Naive thymus-derived CD4-positive, alpha-beta T cell (primary cell): Measurements from ENCODE around the gene PADI2. TPM values are rescaled to one million over a fixed set of nuclear protein-coding genes. Genes with fewer than 3 reads are reported as not detected.
"Not testable (repeated sequence)": the region's sequence is repeated elsewhere in the genome, so short reads cannot be mapped to it uniquely, and the experiment has no call there.

ENCODE experiments used
- ATAC-seq: fragments of 150-1000 bp; cut with Tn5 transposase; 2 replicates; pipeline ENCODE4 v1.10.0; 2021; ENCODE audit warnings: mild to moderate bottlenecking, moderate library complexity
- CTCF ChIA-PET: fragments of 350-600 bp; sonication (Branson Sonifier 250); formaldehyde crosslinking; loops from one replicate; lab custom pipeline; 2021; ENCODE audit warnings: antibody characterized with exemption; lab: Charles Lee
- POLR2A ChIA-PET: fragments of 350-600 bp; sonication (Branson Sonifier 250); formaldehyde crosslinking; loops from one replicate; lab custom pipeline; 2021; ENCODE audit warnings: antibody characterized with exemption, inconsistent platforms; lab: Charles Lee
- DNase-seq, 9 donors: peaks; one replicate each; pipeline versions ENCODE4 v3.0.0 to v3.0.0-alpha.2; 2020 to 2022; ENCODE audit warnings: mixed read lengths in 1 of 9
- H3K27ac ChIP-seq: one replicate; pipeline ENCODE4 v1.7.0; 2013; ENCODE audit warnings: mild to moderate bottlenecking, low read depth, low read length, moderate library complexity
- H3K27me3 ChIP-seq, 2 donors: one replicate each; pipeline ENCODE4 v1.7.0; 2013; ENCODE audit warnings: low read length in 2 of 2, mild to moderate bottlenecking in 2 of 2, moderate library complexity in 2 of 2; ENCODE audit not compliant: control insufficient read depth in 2 of 2, insufficient read depth in 2 of 2
- H3K36me3 ChIP-seq, 3 experiments: 1 replicate in 2 of 3; 2 replicates in 1 of 3; pipeline ENCODE4 v1.7.0; 2013; ENCODE audit warnings: low read length in 3 of 3, mild to moderate bottlenecking in 3 of 3, moderate library complexity in 1 of 3; ENCODE audit not compliant: insufficient read depth in 3 of 3, control insufficient read depth in 2 of 3
- H3K4me1 ChIP-seq, 2 donors: one replicate each; pipeline ENCODE4 v1.7.0; 2013; ENCODE audit warnings: low read length in 2 of 2, mild to moderate bottlenecking in 2 of 2, moderate library complexity in 1 of 2; ENCODE audit not compliant: control insufficient read depth in 2 of 2, insufficient read depth in 2 of 2
- H3K4me3 ChIP-seq: 2 replicates; pipeline ENCODE4 v1.7.0; 2013; ENCODE audit warnings: mild to moderate bottlenecking, low read length
- H3K9me3 ChIP-seq, 3 experiments: 1 replicate in 2 of 3; 2 replicates in 1 of 3; pipeline ENCODE4 v1.7.0; 2013; ENCODE audit warnings: low read length in 3 of 3; ENCODE audit not compliant: control insufficient read depth in 2 of 3
- H3K27ac Mint-ChIP-seq, 9 donors: one replicate each; pipeline ENCODE4 v1.8.0; 2020 to 2022; ENCODE audit warnings: mixed read lengths in 9 of 9, mild to moderate bottlenecking in 8 of 9, moderate library complexity in 5 of 9, inconsistent platforms in 2 of 9
- H3K27me3 Mint-ChIP-seq, 5 donors: one replicate each; pipeline ENCODE4 v1.8.0; 2021 to 2022; ENCODE audit warnings: mixed read lengths in 5 of 5, mild to moderate bottlenecking in 1 of 5
- H3K36me3 Mint-ChIP-seq, 5 donors: one replicate each; pipeline ENCODE4 v1.8.0; 2020 to 2022; ENCODE audit warnings: mixed read lengths in 5 of 5, mild to moderate bottlenecking in 3 of 5, inconsistent platforms in 1 of 5
- H3K4me1 Mint-ChIP-seq, 7 donors: one replicate each; pipeline ENCODE4 v1.8.0; 2020 to 2022; ENCODE audit warnings: mixed read lengths in 7 of 7, mild to moderate bottlenecking in 3 of 7, inconsistent platforms in 1 of 7
- H3K4me3 Mint-ChIP-seq, 10 donors: one replicate each; pipeline ENCODE4 v1.8.0; 2020 to 2022; ENCODE audit warnings: mild to moderate bottlenecking in 10 of 10, mixed read lengths in 10 of 10, moderate library complexity in 6 of 10, inconsistent platforms in 2 of 10
- H3K9me3 Mint-ChIP-seq, 11 donors: one replicate each; pipeline ENCODE4 v1.8.0; 2020 to 2022; ENCODE audit warnings: mixed read lengths in 11 of 11, mild to moderate bottlenecking in 4 of 11, inconsistent platforms in 1 of 11, moderate library complexity in 1 of 11
- intact Hi-C, 2 donors: fragments of 100-400 bp; cut with micrococcal nuclease; formaldehyde crosslinking; loops; one replicate each; pipeline ENCODE4 v1.15.1; 2023
- polyA plus RNA-seq, 2 donors: library from polyadenylated mRNA; unstranded; fragments of 300-500 nt; fragmentation: Illumina TruSeq; gene quantifications; one replicate each; pipeline ENCODE4 v1.2.3, GENCODE V29; 2021
- total RNA-seq, 6 experiments: library from RNA in 5 of 6; stranded (reverse) in 5 of 6; gene quantifications; 1 replicate in 5 of 6; 2 replicates in 1 of 6; pipeline ENCODE4 v1.2.3 and lab custom pipeline; 2021 to 2026

Gene PADI2
- total and polyA plus RNA-seq, 7 experiments from 2014 or later: 0.08 to 11.2 (median 0.12) TPM; not detected in 2

- Histone ChIP-seq H3K27ac (no peak overlapping the region), H3K4me1 (no peaks in the 10 kb centered on the region), H3K27me3 (no peaks in the 10 kb centered on the region), H3K4me3 (no peak overlapping the region), H3K36me3 (no peaks in the 10 kb centered on the region), H3K9me3 (no peaks in the 10 kb centered on the region)
- ChIA-PET POLR2A (no interaction called here), CTCF (no interaction called here)
- no peak overlapping the region for H3K27ac Mint-ChIP-seq
- peaks cover 0 to 11% (median 0%) of the 10 kb centered on the region in 11 donors for H3K9me3 Mint-ChIP-seq
- H3K36me3 Mint-ChIP-seq: no peaks in the 10 kb centered on the region
- peaks cover 0 to 7% (median 5%) of the 10 kb centered on the region in 5 donors for H3K27me3 Mint-ChIP-seq
- intact Hi-C loops: no loop called here
- DNase-seq: no peak
- no peak for ATAC-seq
- H3K4me1 Mint-ChIP-seq: peaks cover 0 to 8% (median 0%) of the 10 kb centered on the region in 7 donors
- no peak overlapping the region for H3K4me3 Mint-ChIP-seq
Observed at GRCh38 chr1:17065666-17066065, 53.6 kb downstream of the PADI2 start.

GRCh38 chr1:17062751-17063150 is 56.5 kb downstream of the PADI2 start:
- H3K27me3 ChIP-seq, DNase-seq, CTCF ChIA-PET, H3K4me1 Mint-ChIP-seq, H3K4me3 ChIP-seq, H3K36me3 ChIP-seq, POLR2A ChIA-PET, H3K9me3 ChIP-seq, intact Hi-C loops, H3K27ac Mint-ChIP-seq, H3K27ac ChIP-seq, ATAC-seq, H3K36me3 Mint-ChIP-seq, H3K4me1 ChIP-seq: not testable (repeated sequence)
- H3K4me3 Mint-ChIP-seq: peak overlapping the region in 1 of 10 donors; percentile 2
- peaks cover 0 to 11% (median 0%) of the 10 kb centered on the region in 11 donors for H3K9me3 Mint-ChIP-seq
- H3K27me3 Mint-ChIP-seq: peaks cover 4 to 19% (median 7%) of the 10 kb centered on the region in 5 donors

- H3K27ac ChIP-seq: no peak overlapping the region
- Mint-ChIP-seq H3K27me3 (peaks cover 4 to 19% (median 7%) of the 10 kb centered on the region in 5 donors), H3K4me3 (no peak overlapping the region), H3K4me1 (peaks cover 0 to 8% (median 0%) of the 10 kb centered on the region in 7 donors), H3K9me3 (peaks cover 0 to 11% (median 0%) of the 10 kb centered on the region in 11 donors), H3K36me3 (no peaks in the 10 kb centered on the region), H3K27ac (no peak overlapping the region)
- DNase-seq: no peak
- ATAC-seq: no peak
- no peaks in the 10 kb centered on the region for H3K36me3 ChIP-seq
- no peaks in the 10 kb centered on the region for H3K27me3 ChIP-seq
- no peak overlapping the region for H3K4me3 ChIP-seq
- POLR2A ChIA-PET: no interaction called here
- no peaks in the 10 kb centered on the region for H3K9me3 ChIP-seq
- intact Hi-C loops: no loop called here
- CTCF ChIA-PET: no interaction called here
- no peaks in the 10 kb centered on the region for H3K4me1 ChIP-seq
Observed at GRCh38 chr1:17061892-17062291, 57.4 kb downstream of the PADI2 start.

GRCh38 chr1:17061486-17061885 is 57.8 kb downstream of the PADI2 start:
- CTCF ChIA-PET: no interaction called here
- Mint-ChIP-seq H3K4me3 (no peak overlapping the region), H3K36me3 (no peaks in the 10 kb centered on the region)

GRCh38 chr1:17060306-17060749 is 58.9 kb downstream of the PADI2 start:
- no peaks in the 10 kb centered on the region for H3K27me3 ChIP-seq
- Mint-ChIP-seq H3K4me1 (peaks cover 0 to 8% (median 0%) of the 10 kb centered on the region in 7 donors), H3K27ac (no peak overlapping the region), H3K4me3 (no peak overlapping the region), H3K36me3 (no peaks in the 10 kb centered on the region), H3K9me3 (peaks cover 0 to 11% (median 0%) of the 10 kb centered on the region in 11 donors), H3K27me3 (peaks cover 4 to 19% (median 7%) of the 10 kb centered on the region in 5 donors)
- POLR2A ChIA-PET: no interaction called here
- CTCF ChIA-PET: interaction anchor here (0.7 to 1.0 kb wide), 2 partner anchors 143 to 277 kb away, joined by 3 read pairs; no protein-coding TSS in a partner anchor
- DNase-seq: no peak
- H3K27ac ChIP-seq: no peak overlapping the region
- intact Hi-C loops: no loop called here
- H3K36me3 ChIP-seq: no peaks in the 10 kb centered on the region
- ATAC-seq: no peak
- H3K9me3 ChIP-seq: no peaks in the 10 kb centered on the region
- no peak overlapping the region for H3K4me3 ChIP-seq
- no peaks in the 10 kb centered on the region for H3K4me1 ChIP-seq

More at GRCh38 chr1:17061486-17061885, 57.8 kb downstream of the PADI2 start:
- Histone ChIP-seq H3K9me3 (no peaks in the 10 kb centered on the region), H3K27ac (no peak overlapping the region), H3K36me3 (no peaks in the 10 kb centered on the region), H3K4me1 (no peaks in the 10 kb centered on the region), H3K4me3 (no peak overlapping the region), H3K27me3 (no peaks in the 10 kb centered on the region)
- peaks cover 0 to 8% (median 0%) of the 10 kb centered on the region in 7 donors for H3K4me1 Mint-ChIP-seq
- ATAC-seq: no peak
- no peak for DNase-seq
- peaks cover 0 to 11% (median 0%) of the 10 kb centered on the region in 11 donors for H3K9me3 Mint-ChIP-seq
- POLR2A ChIA-PET: no interaction called here
- intact Hi-C loops: no loop called here
- peaks cover 4 to 19% (median 7%) of the 10 kb centered on the region in 5 donors for H3K27me3 Mint-ChIP-seq
- peak overlapping the region in 1 of 9 donors; percentile 5 for H3K27ac Mint-ChIP-seq

GRCh38 chr1:17059391-17060305 is 59.6 kb downstream of the PADI2 start:
- Histone ChIP-seq H3K27me3 (no peaks in the 10 kb centered on the region), H3K4me1 (no peaks in the 10 kb centered on the region), H3K9me3 (no peaks in the 10 kb centered on the region), H3K36me3 (no peaks in the 10 kb centered on the region), H3K27ac (no peak overlapping the region), H3K4me3 (no peak overlapping the region)
- Mint-ChIP-seq H3K4me3 (no peak overlapping the region), H3K36me3 (no peaks in the 10 kb centered on the region), H3K4me1 (peaks cover 0 to 8% (median 0%) of the 10 kb centered on the region in 7 donors), H3K9me3 (peaks cover 0 to 6% (median 0%) of the 10 kb centered on the region in 11 donors), H3K27me3 (peaks cover 4 to 19% (median 7%) of the 10 kb centered on the region in 5 donors), H3K27ac (no peak overlapping the region)
- POLR2A ChIA-PET: no interaction called here
- intact Hi-C loops: loop anchor here (2.0 to 10.0 kb wide), 2 partner anchors 177 to 695 kb away; partner anchors contain the start of gene SZRD1 (in 1 of the 2)
- ATAC-seq: peak; percentile 95
- peak in 5 of 9 donors; percentile 7 to 37 (median 21) for DNase-seq
- CTCF ChIA-PET: interaction anchor here (1.0 kb wide), 1 partner anchor 277 kb away, joined by 3 read pairs; no protein-coding TSS in a partner anchor
